IMR-90 (cell line): ENCODE measurements around the gene LALBA. TPM values are rescaled to one million over a fixed set of nuclear protein-coding genes. Genes with fewer than 3 reads are reported as not detected.

Experiments
- ATAC-seq: fragments of 200-7000 bp; cut with Tn5 transposase; 2 replicates; pipeline ENCODE4 v1.9.1; 2020; ENCODE audit warnings: low read depth, mild to moderate bottlenecking, moderate library complexity
- BruUV-seq: library from RNA; stranded (reverse); fragments of 400-500 nt; replicated peaks from 2 replicates; lab custom pipeline; 2021; lab: Mats Ljungman, UMichigan
- CTCF ChIA-PET: fragments of 300-600 bp; formaldehyde crosslinking; extraction: SDS; loops from one replicate; lab custom pipeline; 2021; ENCODE audit warnings: antibody characterized with exemption; lab: Yijun Ruan, JAX
- POLR2A ChIA-PET: fragments of 300-600 bp; sonication (Branson Sonifier 250); formaldehyde crosslinking; loops from one replicate; lab custom pipeline; 2022; ENCODE audit warnings: antibody characterized with exemption; ENCODE audit not compliant: unreplicated experiment; lab: Charles Lee
- DNase-seq: peaks from one replicate; pipeline ENCODE4 v3.0.0; 2013
- H2AFZ ChIP-seq: replicated peaks from 2 replicates; pipeline ENCODE3; 2013; ENCODE audit warnings: low read length, mild to moderate bottlenecking; ENCODE audit not compliant: poor library complexity
- H2AK5ac ChIP-seq: 2 replicates; pipeline ENCODE4 v1.6.1; 2013; ENCODE audit warnings: low read depth, low read length, inconsistent platforms
- H2AK9ac ChIP-seq: replicated peaks from 2 replicates; pipeline ENCODE3; 2013; ENCODE audit warnings: mild to moderate bottlenecking, low read depth, low read length, moderate library complexity; ENCODE audit not compliant: poor library complexity
- H2BK120ac ChIP-seq: 2 replicates; pipeline ENCODE4 v1.6.1; 2013; ENCODE audit warnings: low read depth, low read length, inconsistent platforms
- H2BK15ac ChIP-seq: 3 replicates; pipeline ENCODE4 v1.6.1; 2013; ENCODE audit warnings: low read depth, low read length, inconsistent platforms
- H2BK20ac ChIP-seq: 2 replicates; pipeline ENCODE4 v1.6.1; 2013; ENCODE audit warnings: low read depth, mild to moderate bottlenecking, inconsistent platforms, low read length, moderate library complexity
- H2BK5ac ChIP-seq: 2 replicates; pipeline ENCODE4 v1.6.1; 2013; ENCODE audit warnings: mild to moderate bottlenecking, low read depth, low read length, inconsistent platforms; ENCODE audit not compliant: poor library complexity, severe bottlenecking
- H3K14ac ChIP-seq: replicated peaks from 2 replicates; pipeline ENCODE4 v1.6.1; 2013; ENCODE audit warnings: low read depth, low read length, inconsistent platforms
- H3K18ac ChIP-seq: 2 replicates; pipeline ENCODE4 v1.6.1; 2013; ENCODE audit warnings: low read depth, low read length, control low read depth
- H3K23ac ChIP-seq: 2 replicates; pipeline ENCODE4 v1.6.1; 2013; ENCODE audit warnings: low read depth, low read length, inconsistent platforms
- H3K27ac ChIP-seq: 2 replicates; pipeline ENCODE4 v1.5.1; 2013; ENCODE audit warnings: mild to moderate bottlenecking, control low read depth, low read length; ENCODE audit not compliant: insufficient read depth
- H3K27me3 ChIP-seq: 2 replicates; pipeline ENCODE4 v1.6.1; 2013; ENCODE audit warnings: low read length; ENCODE audit not compliant: control insufficient read depth, insufficient read depth
- H3K36me3 ChIP-seq: 2 replicates; pipeline ENCODE4 v1.6.1; 2013; ENCODE audit warnings: low read length, mixed read lengths; ENCODE audit not compliant: control insufficient read depth, insufficient read depth
- H3K4ac ChIP-seq: 2 replicates; pipeline ENCODE4 v1.6.1; 2013; ENCODE audit warnings: low read depth, low read length, inconsistent platforms
- H3K4me1 ChIP-seq: 2 replicates; pipeline ENCODE4 v1.6.1; 2013; ENCODE audit warnings: low read length, mixed read lengths; ENCODE audit not compliant: control insufficient read depth, insufficient read depth
- H3K4me2 ChIP-seq: 2 replicates; pipeline ENCODE4 v1.6.1; 2013; ENCODE audit warnings: low read depth, mild to moderate bottlenecking, control low read depth, low read length, moderate library complexity
- H3K4me3 ChIP-seq: 2 replicates; pipeline ENCODE4 v1.5.1; 2013; ENCODE audit warnings: low read depth, mild to moderate bottlenecking, control low read depth, low read length, moderate library complexity; ENCODE audit not compliant: insufficient read depth
- H3K56ac ChIP-seq: 2 replicates; pipeline ENCODE4 v1.6.1; 2013; ENCODE audit warnings: low read length, inconsistent platforms; ENCODE audit not compliant: insufficient read depth; ENCODE audit errors: extremely low read depth
- H3K79me1 ChIP-seq, 2 experiments: 2 replicates each; pipeline ENCODE4 v1.6.1; 2013; ENCODE audit warnings: low read length in 2 of 2, inconsistent platforms in 1 of 2, low read depth in 1 of 2
- H3K9ac ChIP-seq: 2 replicates; pipeline ENCODE4 v1.6.1; 2013; ENCODE audit warnings: low read depth, low read length, control low read depth
- H3K9me1 ChIP-seq: 2 replicates; pipeline ENCODE4 v1.6.1; 2013; ENCODE audit warnings: low read length, inconsistent platforms; ENCODE audit not compliant: insufficient read depth
- H3K9me3 ChIP-seq: 2 replicates; pipeline ENCODE4 v1.6.1; 2013; ENCODE audit warnings: low read length; ENCODE audit not compliant: control insufficient read depth, insufficient read depth
- H4K20me1 ChIP-seq: 2 replicates; pipeline ENCODE4 v1.6.1; 2013; ENCODE audit warnings: low read length, inconsistent platforms; ENCODE audit not compliant: insufficient read depth
- H4K5ac ChIP-seq: 2 replicates; pipeline ENCODE4 v1.6.1; 2013; ENCODE audit warnings: mild to moderate bottlenecking, low read depth, low read length, control low read depth
- H4K8ac ChIP-seq, 2 experiments: 2 replicates each; pipeline ENCODE4 v1.6.1; 2013; ENCODE audit warnings: low read depth in 2 of 2, low read length in 2 of 2, control low read depth in 1 of 2, inconsistent platforms in 1 of 2
- H4K91ac ChIP-seq: 2 replicates; pipeline ENCODE4 v1.6.1; 2013; ENCODE audit warnings: low read depth, low read length, inconsistent platforms; ENCODE audit not compliant: insufficient read depth
- CEBPB ChIP-seq: IDR thresholded peaks from 2 replicates; pipeline ENCODE4 v1.6.1; 2012; ENCODE audit warnings: low read depth, low read length, improper control_type of control experiment
- CHD1 ChIP-seq: IDR thresholded peaks from 2 replicates; pipeline ENCODE4 v1.6.1; 2012; ENCODE audit warnings: low read depth, low read length, improper control_type of control experiment
- MAFK ChIP-seq: IDR thresholded peaks from 2 replicates; pipeline ENCODE4 v1.6.1; 2012; ENCODE audit warnings: low read depth, low read length, improper control_type of control experiment
- NFE2L2 ChIP-seq: fragments of 150-350 bp; IDR thresholded peaks from 2 replicates; pipeline ENCODE4 v1.6.1; 2016; ENCODE audit warnings: low read depth, mild to moderate bottlenecking, low read length
- RAD21 ChIP-seq: IDR thresholded peaks from 2 replicates; pipeline ENCODE4 v1.6.1; 2012; ENCODE audit warnings: low read length, improper control_type of control experiment
- RFX5 ChIP-seq: IDR thresholded peaks from 2 replicates; pipeline ENCODE4 v1.8.0; 2012; ENCODE audit warnings: low read depth, mild to moderate bottlenecking, low read length, moderate library complexity
- WGBS, 2 experiments: methylation state at CpG; one replicate each; pipeline versions ENCODE4 v1.1.5 to v1.1.7; 2013; ENCODE audit warnings: missing lambda C conversion rate in 2 of 2; ENCODE audit not compliant: insufficient read length in 1 of 2; ENCODE audit errors: extremely low coverage in 2 of 2; 5-methylcytosine and 5-hydroxymethylcytosine counted together
- dilution Hi-C: fragments of 300-500 bp; cut with HindIII; formaldehyde crosslinking; loops from one replicate; pipeline ENCODE4 v1.14.3; 2018; ENCODE audit warnings: low sequenced_read_pairs; ENCODE audit not compliant: unreplicated experiment
- in situ Hi-C: fragments of 300-500 bp; cut with MboI; formaldehyde crosslinking; loops from 3 replicates; pipeline ENCODE4 v1.14.3; 2019; ENCODE audit warnings: low sequenced_read_pairs, inconsistent platforms, mixed read lengths
- intact Hi-C: fragments of 100-400 bp; cut with micrococcal nuclease; formaldehyde crosslinking; loops from 2 replicates; pipeline ENCODE4 v1.10.0; 2022
- polyA plus RNA-seq, 3 experiments: library from polyadenylated mRNA; depleted of rRNA; stranded (reverse); fragments of >200 nt; gene quantifications; 2 replicates each; pipeline ENCODE4 v1.2.3, GENCODE V29; 2012; ENCODE audit warnings: low replicate concordance in 1 of 3
- total RNA-seq: library from RNA; depleted of rRNA; stranded (reverse); fragments of >200 nt; gene quantifications from 2 replicates; pipeline ENCODE4 v1.2.3, GENCODE V29; 2012

The LALBA gene
- total and polyA plus RNA-seq, 2 of the 4 experiments (the other 2 are of a cell fraction): not detected

GRCh38 chr12:48602192-48602989 is 32.5 kb upstream of the LALBA start:
- H2AFZ ChIP-seq: no peak overlapping the region
- peaks cover 3% of the 10 kb centered on the region for H3K9me3 ChIP-seq
- no peak overlapping the region for H3K14ac ChIP-seq
- no peak overlapping the region for H3K9ac ChIP-seq
- H3K9me1 ChIP-seq: no peaks in the 10 kb centered on the region
- H2BK5ac ChIP-seq: no peak overlapping the region
- H3K23ac ChIP-seq: no peak overlapping the region
- H2BK20ac ChIP-seq: no peak overlapping the region
- TF ChIP-seq CEBPB (no peak), RFX5 (no peak), CHD1 (no peak), RAD21 (no peak), MAFK (no peak), NFE2L2 (no peak)
- no peak overlapping the region for H3K4me3 ChIP-seq
- WGBS, 2 experiments: no CpG with 5 or more reads among the region's 1 CpG
- H3K4me1 ChIP-seq: no peaks in the 10 kb centered on the region
- H3K27me3 ChIP-seq: peaks cover 7% of the 10 kb centered on the region; the same call in 1 of the 2 replicates
- dilution Hi-C loops (no loop called here), intact Hi-C loops (no loop called here), in situ Hi-C loops (no loop called here)
- H3K18ac ChIP-seq: no peak overlapping the region
- no peak for DNase-seq
- H2AK5ac ChIP-seq: no peak overlapping the region
- no peaks in the 10 kb centered on the region for H4K20me1 ChIP-seq
- ChIA-PET CTCF (interaction anchor here (2.2 kb wide), 1 partner anchor 16 kb away, joined by 5 read pairs; no protein-coding TSS in a partner anchor), POLR2A (no interaction called here)
- H3K4ac ChIP-seq: no peak overlapping the region
- no peak overlapping the region for H3K27ac ChIP-seq
- no TSS peak for BruUV-seq
- H4K5ac ChIP-seq: no peak overlapping the region
- H3K56ac ChIP-seq: no peak overlapping the region
- no peaks in the 10 kb centered on the region for H3K79me1 ChIP-seq
- no peak overlapping the region for H2AK9ac ChIP-seq
- no peak overlapping the region for H4K8ac ChIP-seq
- no peak for ATAC-seq
- H2BK15ac ChIP-seq: no peak overlapping the region
- no peak overlapping the region for H2BK120ac ChIP-seq
- no peaks in the 10 kb centered on the region for H3K36me3 ChIP-seq
- H4K91ac ChIP-seq: no peak overlapping the region
- no peak overlapping the region for H3K4me2 ChIP-seq
